HG03565 (cell line): ENCODE measurements around the gene UNC13D.
A peak's percentile ranks its signal among the peaks of the same experiment; 100 is the strongest.
"Not testable (repeated sequence)": the region's sequence is repeated elsewhere in the genome, so short reads cannot be mapped to it uniquely, and the experiment has no call there.

Experiments
- ATAC-seq: cut with Tn5 transposase; IDR thresholded peaks from one replicate; pipeline ENCODE4 v1.9.1; 2021; ENCODE audit warnings: mild to moderate bottlenecking, moderate library complexity; ENCODE audit not compliant: unreplicated experiment

UNC13D gene

DNA sequence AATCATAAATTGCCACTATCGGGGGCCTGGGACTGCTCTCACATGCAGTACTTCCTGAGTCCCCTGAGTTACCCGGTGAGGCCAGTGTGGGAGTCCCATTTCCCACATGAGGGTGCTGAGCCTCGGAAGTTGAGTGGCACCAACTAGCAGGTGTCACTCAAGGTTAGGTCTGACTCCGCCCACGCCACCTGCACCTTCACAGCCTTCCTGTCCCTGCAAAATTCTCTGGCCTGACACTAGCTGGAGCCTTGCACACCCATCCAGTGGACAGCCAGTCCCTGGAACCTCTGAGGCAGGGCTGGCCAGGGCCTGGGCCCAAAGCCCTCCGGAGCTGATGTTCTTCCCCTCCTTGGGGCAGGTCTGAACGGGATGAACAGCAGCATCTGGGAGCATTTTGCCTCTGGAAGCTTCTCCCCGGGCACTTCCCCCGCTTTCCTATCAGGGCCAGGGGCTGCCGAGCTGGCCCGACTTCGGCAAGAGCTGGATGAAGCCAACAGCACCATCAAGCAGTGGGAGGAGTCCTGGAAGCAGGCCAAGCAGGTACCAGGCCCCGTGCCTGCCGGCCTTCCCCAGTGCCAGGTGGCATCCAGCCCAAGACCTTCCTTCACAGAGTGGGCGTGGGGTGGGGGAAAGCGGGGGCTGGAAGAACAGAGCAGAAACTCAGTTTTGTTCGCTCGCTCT, 21.9 kb downstream of the UNC13D start:
- no peak for ATAC-seq

DNA sequence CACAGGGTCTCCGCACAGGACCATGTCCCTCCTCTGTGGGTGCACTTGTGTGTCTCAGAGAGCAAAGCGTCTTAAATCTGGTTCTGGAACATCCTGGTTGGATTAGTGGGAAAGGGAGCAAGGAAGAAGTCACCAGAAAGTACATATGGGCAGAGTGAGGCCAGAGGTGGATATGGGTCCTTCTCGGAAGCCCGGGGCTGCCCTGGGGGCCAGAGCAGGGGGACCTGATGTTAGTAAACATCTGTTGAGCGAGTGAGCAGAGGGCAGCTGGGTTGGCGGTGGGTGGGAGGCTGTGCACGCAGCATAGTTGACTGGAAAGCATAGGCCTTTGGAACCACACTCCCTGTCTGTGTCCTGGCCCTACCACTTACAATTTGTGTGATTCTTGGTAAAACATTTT, 22.7 kb downstream of the UNC13D start:
- no peak for ATAC-seq

DNA sequence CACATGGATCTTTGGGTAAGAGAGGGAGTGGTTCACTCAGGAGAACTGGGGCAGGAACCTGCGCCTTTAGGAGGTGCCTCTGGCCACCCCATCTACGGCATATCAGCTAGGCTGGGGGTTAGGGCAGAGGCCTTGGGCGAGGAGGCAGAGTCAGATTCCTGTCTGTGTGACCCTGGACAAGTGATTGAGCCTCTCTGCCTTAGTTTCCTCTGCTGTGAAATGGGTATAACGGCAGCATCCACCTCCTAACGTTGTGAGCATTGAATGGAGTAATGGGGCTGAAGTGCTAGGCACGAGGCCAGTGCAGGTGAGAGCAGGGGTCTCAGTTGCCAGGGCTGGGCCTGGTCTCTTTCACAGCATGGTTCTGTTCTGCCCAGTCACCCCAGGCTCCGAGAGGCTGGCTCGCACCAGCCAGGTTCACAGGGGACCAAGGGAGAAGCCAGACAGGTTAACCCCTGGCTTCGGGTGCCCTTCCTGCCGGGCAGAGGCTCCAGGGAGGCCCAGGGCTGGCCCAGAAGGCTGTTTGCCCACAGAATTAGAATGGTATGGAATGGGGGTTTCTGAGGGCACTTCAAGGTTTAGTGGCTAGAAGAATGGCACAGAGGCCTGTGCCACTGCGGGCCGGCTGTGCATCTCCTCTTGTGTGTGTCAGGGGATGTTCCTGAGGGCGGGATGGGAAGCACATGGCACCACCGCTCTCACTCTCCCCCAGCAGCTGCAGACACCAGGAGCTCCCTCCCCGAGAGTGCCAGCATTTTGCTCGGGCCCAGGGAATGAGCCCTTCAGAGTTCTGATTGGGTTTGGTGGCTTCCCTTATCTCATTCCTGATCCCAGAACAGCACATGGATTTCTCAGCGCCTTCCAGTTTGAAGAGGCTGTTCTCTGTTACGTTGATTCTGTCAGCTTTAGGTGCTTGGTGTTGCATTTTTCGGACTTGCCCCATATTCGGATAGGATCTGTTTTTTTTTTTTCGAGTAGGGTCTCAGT, 23.8 kb downstream of the UNC13D start:
- no peak for ATAC-seq

DNA sequence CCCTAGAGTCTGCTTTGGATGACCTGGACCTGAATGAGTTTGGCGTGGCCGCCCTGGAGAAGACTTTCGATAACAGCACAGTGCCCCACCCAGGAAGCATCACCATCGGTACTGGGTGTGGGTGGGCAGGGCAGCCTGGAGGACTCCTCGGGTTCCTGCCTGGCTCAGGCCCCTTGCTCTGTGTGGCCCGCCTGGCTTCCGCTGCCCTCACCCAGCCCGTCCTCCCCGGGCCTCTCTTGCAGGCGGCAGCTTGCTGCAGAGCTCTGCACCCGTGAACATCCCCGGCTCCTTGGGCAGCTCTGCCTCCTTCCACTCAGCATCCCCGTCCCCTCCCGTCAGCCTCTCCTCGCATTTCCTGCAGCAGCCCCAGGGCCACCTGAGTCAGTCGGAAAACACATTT, 24.5 kb downstream of the UNC13D start:
- ATAC-seq = no peak

DNA sequence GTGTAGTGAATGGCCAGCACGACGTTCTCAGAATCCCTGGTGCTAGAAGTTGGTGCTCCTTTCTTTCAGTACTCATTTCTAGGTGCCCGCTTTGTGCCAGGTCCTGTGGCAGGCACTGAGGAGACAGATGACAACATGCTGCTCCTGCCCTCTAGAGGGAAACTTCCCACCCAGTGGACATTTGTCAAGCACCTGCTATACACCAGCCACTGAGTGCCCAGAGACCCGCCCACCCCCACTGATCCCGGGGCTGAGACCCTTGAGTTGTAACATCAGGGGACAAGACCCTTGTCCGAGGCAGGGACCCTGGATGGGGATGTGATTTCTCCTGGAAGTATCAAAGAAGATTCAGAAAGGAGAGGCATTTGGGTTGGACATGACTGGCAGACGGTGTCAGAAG, 25.1 kb downstream of the UNC13D start:
- no peak for ATAC-seq

DNA sequence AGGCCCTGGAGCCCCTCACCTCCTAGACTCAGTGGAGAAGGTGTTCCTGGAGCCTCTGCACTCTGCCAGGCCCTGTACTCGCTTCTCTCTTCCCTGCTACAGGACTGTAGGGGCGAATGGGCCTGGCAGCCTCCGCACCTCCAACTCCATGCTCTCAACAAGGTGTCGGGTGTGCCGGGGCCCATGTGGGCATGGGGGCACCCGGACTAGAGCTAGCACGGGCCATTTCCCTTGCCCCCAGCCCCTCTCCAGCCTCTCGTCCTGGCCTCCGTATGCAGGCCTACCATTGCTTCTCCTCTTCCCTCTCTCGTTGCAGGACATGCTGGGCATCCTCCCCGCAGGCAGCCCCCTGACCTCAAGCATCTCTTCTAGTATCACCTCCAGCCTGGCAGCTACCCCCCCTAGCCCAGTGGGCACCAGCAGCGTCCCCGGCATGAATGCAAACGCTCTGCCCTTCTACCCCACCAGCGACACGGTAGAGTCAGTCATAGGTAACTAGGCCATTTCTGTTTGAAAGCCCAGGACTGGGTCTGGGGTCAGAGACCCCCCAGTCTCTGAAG, 25.8 kb downstream of the UNC13D start:
- no peak for ATAC-seq

DNA sequence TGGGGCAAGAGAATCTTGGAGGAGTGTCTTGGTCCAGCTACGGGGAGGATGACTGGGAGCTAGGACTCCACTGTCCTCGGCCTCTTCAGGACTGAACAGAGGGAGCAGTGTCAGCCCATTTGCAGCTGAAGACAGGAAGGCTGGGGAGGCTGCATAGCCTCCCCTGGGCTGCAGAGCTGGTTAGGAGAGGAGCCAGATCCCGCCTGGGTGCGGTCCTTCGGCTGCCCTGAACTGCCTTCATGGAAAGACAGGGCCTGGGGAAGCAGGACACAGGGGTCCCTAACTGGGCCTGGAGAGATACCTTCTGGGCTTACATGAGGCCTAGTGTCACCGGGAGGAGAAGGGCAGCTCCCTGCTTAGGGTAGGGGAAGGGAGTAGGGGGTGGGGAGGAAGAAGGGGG, 26.6 kb downstream of the UNC13D start:
- no peak for ATAC-seq

DNA sequence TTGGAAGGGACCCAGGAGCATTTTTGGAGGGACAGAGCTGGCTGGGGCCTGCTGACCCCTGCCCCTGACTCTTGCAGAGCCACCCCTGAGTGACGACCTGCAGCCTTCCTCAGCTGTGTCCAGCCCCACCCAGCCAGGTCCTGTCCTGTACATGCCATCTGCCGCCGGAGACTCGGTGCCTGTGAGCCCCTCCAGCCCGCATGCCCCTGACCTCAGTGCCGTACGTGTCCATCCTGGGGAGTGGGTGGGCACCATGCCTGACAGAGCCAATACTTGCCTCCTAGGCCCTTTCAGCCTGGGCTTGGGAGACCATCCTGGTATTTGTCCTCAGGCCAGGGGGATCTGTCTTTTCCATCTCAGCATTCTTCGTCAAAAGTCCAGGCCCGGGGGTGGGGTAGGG, 27.5 kb downstream of the UNC13D start:
- ATAC-seq = no peak

DNA sequence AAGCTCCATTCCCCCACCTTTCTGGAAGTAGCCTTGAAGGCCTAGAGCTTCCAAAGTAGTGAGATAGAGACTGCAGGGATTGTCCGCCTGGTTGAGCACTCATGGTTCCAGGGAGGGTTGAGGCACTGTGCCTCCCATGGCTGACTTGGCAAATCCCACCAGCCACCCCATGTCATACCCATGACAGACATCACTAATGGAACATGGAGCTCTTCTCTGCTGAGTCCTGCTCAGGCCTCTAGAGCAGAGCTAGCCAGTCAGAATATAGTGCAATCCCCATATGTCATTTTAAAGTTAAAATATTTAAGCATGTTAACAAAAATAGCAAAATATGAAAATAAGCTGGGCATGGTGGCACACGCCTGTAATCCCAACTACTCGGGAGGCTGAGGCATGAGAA, 28.8 kb downstream of the UNC13D start:
- ATAC-seq = no peak

DNA sequence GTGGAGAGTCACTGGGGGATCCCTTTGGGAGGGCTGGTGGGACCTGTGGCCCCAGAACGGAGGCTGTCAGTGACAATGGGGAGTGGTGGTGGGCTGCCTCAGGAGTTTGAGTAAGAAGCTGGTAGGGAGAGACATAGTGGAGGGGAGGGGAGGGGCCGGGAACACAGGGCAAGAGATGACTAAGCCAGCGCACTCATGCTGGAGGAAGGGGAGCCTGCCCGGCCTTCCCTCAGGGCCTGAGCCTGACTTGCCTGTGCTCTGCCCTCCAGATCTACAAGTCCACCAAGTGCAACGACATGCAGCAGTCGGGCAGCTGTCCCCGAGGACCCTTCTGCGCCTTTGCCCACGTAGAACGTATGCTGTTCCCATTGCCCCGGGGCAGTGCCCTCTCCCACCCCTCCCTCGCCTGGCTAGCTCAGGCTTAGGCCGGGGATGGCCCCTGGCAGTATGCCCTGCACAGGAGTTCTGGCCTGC, 29.3 kb downstream of the UNC13D start:
- ATAC-seq = no peak

DNA sequence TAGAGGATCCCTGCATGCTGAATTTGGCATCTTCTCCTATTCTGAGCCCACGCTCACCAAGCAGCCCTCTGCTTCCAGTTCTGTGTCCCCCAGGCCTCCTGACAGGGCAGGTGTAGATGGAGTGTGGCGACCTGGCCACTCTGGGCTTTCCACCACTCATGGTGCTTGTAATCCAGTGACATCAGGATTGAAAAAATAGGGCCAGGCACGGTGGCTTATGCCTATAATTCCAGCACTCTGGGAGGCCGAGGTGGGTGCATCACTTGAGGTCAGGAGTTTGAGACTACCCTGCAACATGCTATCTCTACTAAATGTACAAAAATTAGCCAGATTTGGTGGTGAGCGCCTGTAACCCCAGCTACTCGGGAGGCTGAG, 30.2 kb downstream of the UNC13D start:
- no peak for ATAC-seq

DNA sequence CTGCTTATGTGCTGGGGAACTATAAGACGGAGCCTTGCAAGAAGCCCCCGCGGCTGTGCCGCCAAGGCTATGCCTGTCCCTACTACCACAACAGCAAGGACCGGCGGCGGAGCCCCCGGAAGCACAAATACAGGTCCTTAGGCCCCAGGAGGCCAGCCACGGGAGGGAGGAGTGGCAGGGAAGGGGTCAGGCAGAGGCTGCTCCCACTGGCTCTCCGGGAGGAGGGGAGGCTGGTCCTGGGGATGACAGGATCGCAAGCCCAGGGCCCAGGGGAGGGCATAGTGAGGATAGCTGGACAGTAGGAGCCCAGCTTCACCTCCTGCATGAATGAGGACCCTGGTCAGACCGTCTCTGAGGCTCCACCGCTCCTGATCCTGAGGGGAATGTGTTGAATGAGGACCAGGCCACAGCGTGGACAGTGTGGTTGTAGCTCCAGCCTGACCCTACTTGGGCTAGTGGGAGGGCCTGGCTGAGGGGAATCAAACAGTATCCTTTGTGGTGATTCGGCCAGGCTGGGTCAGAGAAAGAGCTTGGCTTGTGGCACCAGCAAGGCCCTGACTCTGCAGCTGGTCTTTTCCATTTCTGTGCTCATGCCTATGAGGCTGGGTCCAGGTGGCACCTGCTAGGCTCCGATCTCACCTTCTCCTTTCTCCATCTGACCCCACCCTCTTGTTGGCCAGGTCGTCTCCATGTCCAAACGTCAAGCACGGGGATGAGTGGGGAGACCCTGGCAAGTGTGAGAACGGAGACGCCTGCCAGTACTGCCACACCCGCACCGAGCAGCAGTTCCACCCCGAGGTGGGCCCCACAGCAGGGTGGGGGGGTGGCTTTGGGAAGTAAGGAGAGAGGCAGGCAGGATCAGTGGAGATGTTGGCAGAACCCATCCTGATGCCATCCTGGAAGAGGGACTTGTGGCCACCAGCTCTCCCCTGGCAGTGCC, 30.9 kb downstream of the UNC13D start:
- ATAC-seq = no peak

DNA sequence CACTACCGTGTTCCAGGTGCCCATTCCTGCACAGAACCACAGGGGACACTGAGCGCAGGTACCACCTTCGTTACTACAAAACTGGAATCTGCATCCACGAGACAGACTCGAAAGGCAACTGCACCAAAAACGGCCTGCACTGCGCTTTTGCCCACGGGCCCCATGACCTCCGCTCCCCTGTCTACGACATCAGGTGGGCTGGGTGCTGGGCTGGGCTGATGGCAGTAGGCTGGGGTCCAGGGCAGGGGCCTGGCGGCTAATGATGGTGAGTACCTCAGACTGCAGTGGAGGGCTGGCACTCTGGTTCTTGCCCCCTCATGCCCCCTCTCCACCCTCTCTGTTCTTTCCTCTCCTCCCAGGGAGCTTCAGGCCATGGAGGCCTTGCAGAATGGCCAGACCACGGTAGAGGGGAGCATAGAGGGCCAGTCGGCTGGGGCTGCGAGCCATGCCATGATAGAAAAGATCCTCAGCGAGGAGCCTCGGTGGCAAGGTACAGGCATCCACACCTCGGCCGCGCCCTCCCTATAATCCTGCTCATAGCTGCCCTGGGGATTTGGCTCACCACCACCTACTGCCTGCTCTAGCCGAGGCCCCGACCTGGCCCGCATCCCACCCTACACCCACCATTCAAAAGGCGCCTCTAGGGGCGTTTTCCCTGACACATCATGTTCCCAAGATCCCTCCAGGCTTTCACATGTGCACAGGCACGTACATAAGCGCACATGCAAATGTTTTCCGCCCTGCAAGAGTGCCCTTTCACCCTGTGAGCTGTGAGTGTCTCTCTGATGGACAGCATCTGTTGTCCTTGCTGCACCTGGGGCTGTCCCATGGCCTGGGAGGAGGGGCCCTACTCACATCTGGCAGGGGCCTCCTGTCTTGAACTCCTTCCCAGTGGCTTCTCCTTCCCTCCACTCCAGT, 31.8 kb downstream of the UNC13D start:
- ATAC-seq = no peak

DNA sequence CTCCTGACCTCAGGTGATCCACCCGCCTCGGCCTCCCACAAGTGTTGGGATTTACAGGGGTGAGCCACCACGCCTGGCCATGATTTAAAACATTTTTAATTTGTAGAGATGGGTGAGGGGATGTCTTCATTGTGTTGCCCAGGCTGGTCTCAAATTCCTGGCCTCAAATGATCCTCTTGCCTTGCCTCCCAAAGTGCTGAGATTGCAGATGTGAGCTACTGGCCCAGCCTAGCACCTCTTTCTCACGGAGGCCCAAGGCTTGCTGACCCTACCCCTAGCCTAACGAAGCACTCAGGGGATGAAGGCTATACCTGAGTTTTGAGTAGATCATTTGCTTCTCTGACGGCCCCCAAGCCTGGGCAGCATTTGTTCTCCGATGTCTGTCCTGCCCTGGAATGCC, 33.0 kb downstream of the UNC13D start:
- no peak for ATAC-seq

DNA sequence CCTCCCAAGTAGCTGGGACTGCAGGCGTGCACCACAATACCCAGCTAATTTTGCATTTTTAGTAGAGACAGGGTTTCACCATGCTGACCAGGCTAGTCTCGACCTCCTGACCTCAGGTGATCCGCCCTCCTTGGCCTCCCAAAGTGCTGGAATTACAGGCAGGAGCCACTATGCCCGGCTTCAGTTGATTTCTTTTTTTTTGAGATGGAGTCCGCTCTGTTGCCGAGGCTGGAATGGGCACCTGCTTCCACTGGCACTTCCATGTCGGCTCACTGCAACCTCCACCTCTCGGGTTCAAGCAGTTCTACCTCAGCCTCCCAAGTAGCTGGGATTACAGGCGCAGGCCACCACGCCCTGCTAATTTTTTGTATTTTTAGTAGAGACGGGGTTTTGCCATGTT, 33.4 kb downstream of the UNC13D start:
- not testable (repeated sequence) for ATAC-seq

DNA sequence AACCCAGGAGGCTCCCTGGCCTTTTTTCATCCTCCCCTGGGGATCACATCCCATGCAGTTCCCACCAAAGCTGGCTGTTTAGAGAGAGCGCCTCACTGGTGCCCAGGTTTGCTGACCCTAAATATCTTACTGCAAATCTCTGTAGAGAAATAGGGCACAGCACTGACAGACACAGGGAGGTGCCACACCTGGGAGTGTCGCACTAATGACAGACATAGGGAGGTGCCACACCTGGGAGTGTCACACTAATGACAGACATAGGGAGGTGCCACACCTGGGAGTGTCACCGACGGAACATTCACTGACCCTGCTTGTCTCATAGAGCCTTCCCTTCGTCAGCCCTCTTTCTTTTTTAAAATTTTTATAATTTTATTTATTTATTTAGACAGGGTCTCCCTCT, 34.0 kb downstream of the UNC13D start:
- ATAC-seq = no peak

DNA sequence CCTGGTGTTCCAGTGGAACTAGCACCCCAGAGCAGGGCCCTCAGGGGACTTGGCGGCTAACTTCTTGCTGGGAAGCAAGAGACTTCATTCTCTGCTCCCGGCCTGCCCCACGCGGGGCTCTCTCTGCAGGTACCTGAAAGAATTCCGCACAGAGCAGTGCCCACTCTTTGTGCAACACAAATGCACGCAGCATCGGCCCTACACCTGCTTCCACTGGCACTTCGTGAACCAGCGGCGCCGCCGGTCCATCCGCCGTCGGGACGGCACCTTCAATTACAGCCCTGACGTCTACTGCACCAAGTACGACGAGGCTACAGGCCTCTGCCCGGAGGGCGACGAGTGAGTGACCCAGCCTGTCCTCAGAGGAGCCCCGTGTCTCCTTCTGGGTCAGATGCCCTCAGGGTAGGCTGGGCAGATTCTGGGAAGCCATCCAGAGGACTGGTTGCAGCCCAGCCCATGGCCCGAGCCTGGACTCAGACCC, 34.5 kb downstream of the UNC13D start:
- no peak for ATAC-seq

DNA sequence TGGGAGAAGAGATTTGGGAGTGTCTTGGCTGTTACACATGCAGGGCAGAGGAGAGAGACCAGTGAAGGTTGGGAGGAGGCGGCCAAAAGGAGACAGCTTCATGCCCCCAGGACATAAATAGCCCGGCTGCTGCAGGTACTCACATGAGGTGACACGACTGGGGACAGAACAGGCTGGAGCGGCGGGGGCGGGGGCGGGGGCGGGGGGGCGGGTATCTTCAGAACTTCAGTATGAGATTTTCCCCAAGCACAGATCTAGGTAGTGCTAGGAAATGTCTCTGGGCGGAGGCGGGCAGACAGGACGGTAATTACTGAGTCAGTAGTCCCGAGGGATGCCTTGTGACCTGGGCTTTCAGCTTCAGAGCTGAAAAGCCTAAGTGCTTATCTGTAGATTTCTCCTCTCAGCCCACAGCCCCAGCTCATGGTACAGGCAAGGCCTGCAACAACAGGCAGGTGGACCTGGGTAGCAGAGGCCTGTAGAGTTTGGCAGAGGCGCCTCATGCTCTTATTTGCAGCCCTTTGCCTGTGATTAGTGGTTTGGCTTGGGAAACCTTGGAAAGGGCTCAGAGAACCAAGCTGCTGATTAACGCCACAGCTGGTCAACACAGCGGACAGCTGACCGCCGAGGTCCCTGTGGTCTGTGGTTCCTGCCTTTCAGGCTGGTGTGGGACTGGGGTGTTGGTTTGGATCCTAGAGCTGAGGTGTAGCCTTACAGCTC, 35.1 kb downstream of the UNC13D start:
- ATAC-seq = peak; percentile 53

DNA sequence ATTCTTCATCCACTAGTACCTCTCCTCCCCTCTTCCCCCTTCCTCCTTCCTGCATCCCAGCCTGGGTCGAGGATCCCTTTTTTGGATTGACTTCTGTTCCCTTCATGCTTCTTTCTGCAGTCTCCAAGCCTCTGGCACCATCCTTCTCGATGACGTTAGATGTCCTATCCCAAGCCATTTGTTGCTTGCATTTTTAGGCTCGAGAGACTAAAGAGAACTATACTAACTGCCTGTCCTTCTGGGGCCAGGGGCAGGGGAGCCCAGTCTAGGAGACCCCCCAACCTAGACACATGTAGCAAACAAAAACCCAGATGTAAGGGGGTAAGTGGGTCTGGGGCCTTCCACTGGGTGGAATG, 35.7 kb downstream of the UNC13D start:
- no peak for ATAC-seq
